K562 (cell line): ENCODE results near the gene KLHL22. TPM values are rescaled to one million over a fixed set of nuclear protein-coding genes. Genes with fewer than 3 reads are reported as not detected.

Experiments
- ARID1B ChIP-seq: fragments of 450-650 bp; IDR thresholded peaks from 2 replicates; pipeline ENCODE4 v1.6.1; 2016; ENCODE audit warnings: antibody characterized with exemption, mild to moderate bottlenecking, inconsistent platforms
- EGR1 ChIP-seq: fragments of 450-650 bp; conservative IDR thresholded peaks from 2 replicates; pipeline ENCODE4 v1.6.1; 2017; ENCODE audit warnings: mild to moderate bottlenecking
- GABPA ChIP-seq: fragments of 200-800 bp; sonication (Bioruptor generic); conservative IDR thresholded peaks from 2 replicates; pipeline ENCODE4 v1.6.1; 2016; ENCODE audit warnings: low read depth, missing genetic modification characterization, missing compliant biosample characterization
- HCFC1 ChIP-seq: IDR thresholded peaks from 2 replicates; pipeline ENCODE4 v1.6.1; 2012; ENCODE audit warnings: low read depth, low read length, improper control_type of control experiment
- HMG20A ChIP-seq: fragments of 450-650 bp; formaldehyde crosslinking; conservative IDR thresholded peaks from 2 replicates; pipeline ENCODE4 v1.4.0; 2020; ENCODE audit warnings: mild to moderate bottlenecking, mixed read lengths
- KAT2B ChIP-seq: IDR thresholded peaks from one replicate; pipeline ENCODE4 v1.6.1; 2012; ENCODE audit warnings: low read depth, mild to moderate bottlenecking, control low read depth, inconsistent platforms, low read length, moderate library complexity
- MAZ ChIP-seq, 2 experiments: fragments of 450-650 bp in 1 of 2; sonication (generic) in 1 of 2; formaldehyde crosslinking; IDR thresholded peaks in 1 of 2; conservative IDR thresholded peaks in 1 of 2; 2 replicates each; pipeline versions ENCODE4 v1.4.0 to v1.5.0; 2020; ENCODE audit warnings: mild to moderate bottlenecking in 1 of 2, missing genetic modification reagents in 1 of 2
- MIER1 ChIP-seq: fragments of 450-650 bp; IDR thresholded peaks from 2 replicates; pipeline ENCODE4 v1.6.1; 2016; ENCODE audit warnings: antibody characterized with exemption, mild to moderate bottlenecking, low read depth
- MYBL2 ChIP-seq, 2 experiments: fragments of 450-650 bp in 1 of 2; sonication (generic) in 1 of 2; formaldehyde crosslinking in 1 of 2; IDR thresholded peaks; 2 replicates each; pipeline versions ENCODE4 v1.6.1 to v1.8.1; 2017 to 2022; ENCODE audit warnings: borderline replicate concordance in 1 of 2, inconsistent platforms in 1 of 2, low read depth in 1 of 2, mild to moderate bottlenecking in 1 of 2, missing genetic modification reagents in 1 of 2, moderate library complexity in 1 of 2
- NBN ChIP-seq: fragments of 450-650 bp; IDR thresholded peaks from 2 replicates; pipeline ENCODE4 v1.6.1; 2016; ENCODE audit warnings: low read depth, mild to moderate bottlenecking
- PHF8 ChIP-seq: fragments of 200-600 bp; sonication (generic); IDR thresholded peaks from 2 replicates; pipeline ENCODE4 v1.6.1; 2012; ENCODE audit warnings: mixed run types, mild to moderate bottlenecking, inconsistent platforms, low read length, moderate library complexity, borderline replicate concordance
- RFX7 ChIP-seq: fragments of 250-450 bp; sonication (Bioruptor Pico); IDR thresholded peaks from 2 replicates; pipeline ENCODE4 v1.5.1; 2021; ENCODE audit warnings: mild to moderate bottlenecking
- TCF15 ChIP-seq: fragments of 250-450 bp; sonication (Bioruptor Pico); IDR thresholded peaks from 2 replicates; pipeline ENCODE4 v1.8.0; 2022; ENCODE audit warnings: moderate library complexity, mild to moderate bottlenecking, inconsistent platforms
- ZFP36 ChIP-seq: fragments of 150-350 bp; IDR thresholded peaks from 2 replicates; pipeline ENCODE4 v1.6.1; 2018; ENCODE audit warnings: low read length, low read depth; ENCODE audit not compliant: partially characterized antibody
- ZKSCAN3 ChIP-seq: fragments of 250-450 bp; sonication (Bioruptor Pico); IDR thresholded peaks from 2 replicates; pipeline ENCODE4 v1.4.0; 2020
- ZNF274 ChIP-seq: IDR thresholded peaks from 2 replicates; pipeline ENCODE4 v1.6.1; 2011; ENCODE audit warnings: low read depth, mild to moderate bottlenecking, low read length, moderate library complexity, borderline replicate concordance
- ZNF695 ChIP-seq: fragments of 450-650 bp; formaldehyde crosslinking; IDR thresholded peaks from 2 replicates; pipeline ENCODE4 v1.4.0; 2020; ENCODE audit warnings: mild to moderate bottlenecking, moderate library complexity
- polyA plus RNA-seq, 8 experiments: library from polyadenylated mRNA; depleted of rRNA in 4 of 8; stranded (reverse) in 5 of 8; unstranded in 3 of 8; fragments of >200 nt; fragmentation: Nextera tagmentation in 2 of 8; fragmentation: Illumina TruSeq in 1 of 8; extraction: Ambion mirVana in 2 of 8; extraction: Trizol in 1 of 8; gene quantifications; 2 replicates each; pipeline versions ENCODE4 v1.2.1 to v1.2.3, GENCODE V29; 2011 to 2014; ENCODE audit warnings: inconsistent platforms in 1 of 8, missing spikeins in 1 of 8
- total RNA-seq, 7 experiments: library from RNA; depleted of rRNA in 6 of 7; stranded (reverse); fragments of >200 nt in 6 of 7; fragmentation: Illumina TruSeq in 2 of 7; extraction: Trizol in 2 of 7; gene quantifications; 2 replicates each; pipeline versions ENCODE4 v1.2.1 to v1.2.3, GENCODE V29; 2011 to 2021; ENCODE audit warnings: low replicate concordance in 1 of 7
- TF ChIP-seq, protein P1 (sequence below): sonication (generic); formaldehyde crosslinking; IDR thresholded peaks from 2 replicates; pipeline ENCODE4 v1.8.0; 2023; ENCODE audit warnings: missing genetic modification reagents, mild to moderate bottlenecking, borderline replicate concordance
- TF ChIP-seq, protein P2 (sequence below), 3 experiments: fragments of 200-800 bp in 1 of 3; sonication (Bioruptor generic) in 1 of 3; sonication (generic) in 1 of 3; formaldehyde crosslinking in 1 of 3; IDR thresholded peaks; 2 replicates each; pipeline versions ENCODE4 v1.6.1 to v1.8.0; 2016 to 2022; ENCODE audit warnings: mild to moderate bottlenecking in 2 of 3, missing compliant biosample characterization in 2 of 3, missing genetic modification characterization in 2 of 3, missing genetic modification reagents in 1 of 3

The KLHL22 gene
- total and polyA plus RNA-seq, 9 of the 15 experiments (the other 6 are each of a cell fraction or from before 2014, with no cell fraction given): 1.3 to 25.6 (median 15.2) TPM

DNA sequence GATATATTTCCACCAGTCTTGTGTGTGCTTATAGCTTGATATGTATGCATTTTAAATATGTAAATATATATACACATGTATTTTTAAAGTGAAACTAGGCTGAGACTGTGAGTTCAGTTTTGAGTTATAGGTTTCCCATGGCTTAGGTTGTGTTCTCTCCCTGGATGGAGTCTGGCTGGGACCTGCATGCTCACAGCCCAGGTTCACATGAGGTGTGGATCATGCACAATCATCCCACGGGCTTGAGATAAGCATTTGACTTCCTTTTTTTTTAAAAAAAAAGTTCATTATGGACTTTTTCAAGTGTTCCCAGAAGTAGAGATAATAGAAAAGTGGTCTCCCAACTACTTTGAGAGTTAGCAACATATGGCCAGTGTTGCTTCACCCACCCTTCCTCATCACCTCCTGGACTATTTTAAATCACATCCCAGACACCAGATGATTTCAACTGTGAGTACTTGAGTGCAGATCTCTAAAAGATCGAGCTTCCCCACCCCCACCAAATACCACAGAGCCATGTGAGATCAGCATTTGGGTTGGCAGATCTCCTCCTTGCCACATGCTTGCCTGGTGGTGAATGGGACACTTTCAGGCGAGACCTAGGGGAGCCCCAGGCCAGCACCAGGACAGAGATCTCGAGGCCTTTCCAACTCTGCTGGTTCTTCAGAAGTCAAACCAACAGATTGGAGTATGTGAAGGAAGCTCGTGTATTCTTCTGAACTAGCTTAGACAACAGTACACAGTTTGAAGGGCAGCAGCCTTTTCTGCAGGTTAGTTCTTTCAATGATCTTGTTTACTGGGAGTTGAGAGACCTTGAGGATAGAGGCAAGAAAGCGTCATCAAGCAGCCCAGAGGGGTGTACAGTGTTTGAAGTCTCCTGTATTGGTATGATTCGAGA is 27.7 kb upstream of the KLHL22 start (continued):
- TF ChIP-seq, protein P1, sequence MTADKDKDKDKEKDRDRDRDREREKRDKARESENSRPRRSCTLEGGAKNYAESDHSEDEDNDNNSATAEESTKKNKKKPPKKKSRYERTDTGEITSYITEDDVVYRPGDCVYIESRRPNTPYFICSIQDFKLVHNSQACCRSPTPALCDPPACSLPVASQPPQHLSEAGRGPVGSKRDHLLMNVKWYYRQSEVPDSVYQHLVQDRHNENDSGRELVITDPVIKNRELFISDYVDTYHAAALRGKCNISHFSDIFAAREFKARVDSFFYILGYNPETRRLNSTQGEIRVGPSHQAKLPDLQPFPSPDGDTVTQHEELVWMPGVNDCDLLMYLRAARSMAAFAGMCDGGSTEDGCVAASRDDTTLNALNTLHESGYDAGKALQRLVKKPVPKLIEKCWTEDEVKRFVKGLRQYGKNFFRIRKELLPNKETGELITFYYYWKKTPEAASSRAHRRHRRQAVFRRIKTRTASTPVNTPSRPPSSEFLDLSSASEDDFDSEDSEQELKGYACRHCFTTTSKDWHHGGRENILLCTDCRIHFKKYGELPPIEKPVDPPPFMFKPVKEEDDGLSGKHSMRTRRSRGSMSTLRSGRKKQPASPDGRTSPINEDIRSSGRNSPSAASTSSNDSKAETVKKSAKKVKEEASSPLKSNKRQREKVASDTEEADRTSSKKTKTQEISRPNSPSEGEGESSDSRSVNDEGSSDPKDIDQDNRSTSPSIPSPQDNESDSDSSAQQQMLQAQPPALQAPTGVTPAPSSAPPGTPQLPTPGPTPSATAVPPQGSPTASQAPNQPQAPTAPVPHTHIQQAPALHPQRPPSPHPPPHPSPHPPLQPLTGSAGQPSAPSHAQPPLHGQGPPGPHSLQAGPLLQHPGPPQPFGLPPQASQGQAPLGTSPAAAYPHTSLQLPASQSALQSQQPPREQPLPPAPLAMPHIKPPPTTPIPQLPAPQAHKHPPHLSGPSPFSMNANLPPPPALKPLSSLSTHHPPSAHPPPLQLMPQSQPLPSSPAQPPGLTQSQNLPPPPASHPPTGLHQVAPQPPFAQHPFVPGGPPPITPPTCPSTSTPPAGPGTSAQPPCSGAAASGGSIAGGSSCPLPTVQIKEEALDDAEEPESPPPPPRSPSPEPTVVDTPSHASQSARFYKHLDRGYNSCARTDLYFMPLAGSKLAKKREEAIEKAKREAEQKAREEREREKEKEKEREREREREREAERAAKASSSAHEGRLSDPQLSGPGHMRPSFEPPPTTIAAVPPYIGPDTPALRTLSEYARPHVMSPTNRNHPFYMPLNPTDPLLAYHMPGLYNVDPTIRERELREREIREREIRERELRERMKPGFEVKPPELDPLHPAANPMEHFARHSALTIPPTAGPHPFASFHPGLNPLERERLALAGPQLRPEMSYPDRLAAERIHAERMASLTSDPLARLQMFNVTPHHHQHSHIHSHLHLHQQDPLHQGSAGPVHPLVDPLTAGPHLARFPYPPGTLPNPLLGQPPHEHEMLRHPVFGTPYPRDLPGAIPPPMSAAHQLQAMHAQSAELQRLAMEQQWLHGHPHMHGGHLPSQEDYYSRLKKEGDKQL (CRISPR knock-in tag): no peak
- TF ChIP-seq MYBL2 (IDR thresholded peaks at IDR 0.05; ENCODE audit: low read depth) (no peak), MYBL2 (CRISPR knock-in tag; IDR thresholded peaks at IDR 0.05; ENCODE audit: borderline replicate concordance) (no peak), TCF15 (CRISPR knock-in tag) (peak; percentile 54; the same call in 1 of the 2 replicates), ZFP36 (no peak), RFX7 (CRISPR knock-in tag) (peak; percentile 65; the same call in 1 of the 2 replicates), ZNF695 (CRISPR knock-in tag) (peak; percentile 56; the same call in 1 of the 2 replicates), NBN (no peak), GABPA (tag) (peak; percentile 42; the same call in 1 of the 2 replicates), HMG20A (no peak), MIER1 (no peak), MAZ (CRISPR knock-in tag; conservative IDR thresholded peaks at IDR 0.05 in 1 of 2, IDR thresholded peaks at IDR 0.05 in 1 of 2) (peak in 1 of 2 experiments; percentile 72; a peak in 2 of 4 replicates), HCFC1 (no peak; the same call in 1 of the 2 replicates), ZNF274 (no peak), KAT2B (no peak), PHF8 (peak; percentile 9; the same call in 1 of the 2 replicates), ZKSCAN3 (CRISPR knock-in tag) (no peak), EGR1 (no peak), ARID1B (no peak)
- TF ChIP-seq, protein P2, sequence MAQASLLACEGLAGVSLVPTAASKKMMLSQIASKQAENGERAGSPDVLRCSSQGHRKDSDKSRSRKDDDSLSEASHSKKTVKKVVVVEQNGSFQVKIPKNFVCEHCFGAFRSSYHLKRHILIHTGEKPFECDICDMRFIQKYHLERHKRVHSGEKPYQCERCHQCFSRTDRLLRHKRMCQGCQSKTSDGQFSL (CRISPR knock-in tag; IDR thresholded peaks at IDR 0.05): no peak
- TF ChIP-seq, protein P2 (tag; IDR thresholded peaks at IDR 0.05): 0 out of 4 replicates have a peak, but pooled peaks of 1 of the 2 experiments have one; percentile 13
